HepG2 (cell line): ENCODE results near the gene VGLL4. TPM values are rescaled to one million over a fixed set of nuclear protein-coding genes. Genes with fewer than 3 reads are reported as not detected.
A peak's percentile ranks its signal among the peaks of the same experiment; 100 is the strongest.

Experiments
- ATAC-seq: fragments of 200-7000 bp; cut with Tn5 transposase; 3 replicates; pipeline ENCODE4 v1.9.1; 2020; ENCODE audit warnings: mild to moderate bottlenecking, moderate library complexity
- BruUV-seq: library from RNA; stranded (reverse); fragments of 400-500 nt; replicated peaks from 2 replicates; lab custom pipeline; 2021; lab: Mats Ljungman, UMichigan
- CTCF ChIA-PET: fragments of 300-600 bp; formaldehyde crosslinking; extraction: SDS; loops from one replicate; lab custom pipeline; 2021; ENCODE audit warnings: low total read pairs, inconsistent platforms, low intra/inter-chr PET ratio; lab: Yijun Ruan, JAX
- POLR2A ChIA-PET: fragments of 350-600 bp; sonication (Branson Sonifier 250); formaldehyde crosslinking; loops from one replicate; lab custom pipeline; 2020; ENCODE audit warnings: antibody characterized with exemption, inconsistent platforms; lab: Yijun Ruan, JAX
- DNase-seq: peaks from one replicate; pipeline ENCODE4 v3.0.0-alpha.2; 2015; ENCODE audit warnings: low spot score
- FAIRE-seq: peaks from 3 replicates; lab custom pipeline; 2011; peaks lifted over from hg19 to GRCh38; lab: Jason Lieb, UNC
- H2AFZ ChIP-seq: one replicate; pipeline ENCODE4 v1.6.1; 2011; ENCODE audit warnings: low read length, inconsistent platforms
- H3K27ac ChIP-seq: fragments of 300-600 bp; 3 replicates; pipeline ENCODE4 v1.8.0; 2011; ENCODE audit warnings: mixed run types, mild to moderate bottlenecking, mixed read lengths, low read length, inconsistent platforms; ENCODE audit not compliant: insufficient read depth; ENCODE audit errors: extremely low read length
- H3K27me3 ChIP-seq, 2 experiments: fragments of 200-600 bp in 1 of 2; 2 replicates in 1 of 2; 3 replicates in 1 of 2; pipeline versions ENCODE4 v1.6.0 to v1.8.0; 2011; ENCODE audit warnings: low read length in 2 of 2, mild to moderate bottlenecking in 2 of 2, moderate library complexity in 2 of 2, inconsistent platforms in 1 of 2; ENCODE audit not compliant: insufficient read depth in 2 of 2, control insufficient read depth in 1 of 2
- H3K36me3 ChIP-seq, 2 experiments: fragments of 200-600 bp in 1 of 2; replicated peaks in 1 of 2; 2 replicates in 1 of 2; 3 replicates in 1 of 2; pipeline versions ENCODE4 v1.5.1 to v1.8.0; 2011; ENCODE audit warnings: low read length in 2 of 2, inconsistent platforms in 1 of 2; ENCODE audit not compliant: insufficient read depth in 2 of 2, control insufficient read depth in 1 of 2
- H3K4me1 ChIP-seq: 2 replicates; pipeline ENCODE4 v1.5.1; 2012; ENCODE audit warnings: low read length, inconsistent platforms; ENCODE audit not compliant: insufficient read depth
- H3K4me2 ChIP-seq: 2 replicates; pipeline ENCODE4 v1.6.0; 2011; ENCODE audit warnings: low read depth, low read length, inconsistent platforms
- H3K4me3 ChIP-seq, 3 experiments: fragments of 200-600 bp in 1 of 3; sonication (generic), shearing (Covaris generic) in 1 of 3; replicated peaks in 1 of 3; 2 replicates each; pipeline ENCODE4 v1.5.1; 2011 to 2016; ENCODE audit warnings: low read length in 3 of 3, inconsistent platforms in 2 of 3, low read depth in 2 of 3, mild to moderate bottlenecking in 2 of 3, control low read depth in 1 of 3, mixed read lengths in 1 of 3; ENCODE audit not compliant: insufficient read depth in 1 of 3
- H3K79me2 ChIP-seq: one replicate; pipeline ENCODE4 v1.6.1; 2011; ENCODE audit warnings: low read length, inconsistent platforms; ENCODE audit not compliant: insufficient read depth
- H3K9ac ChIP-seq: 2 replicates; pipeline ENCODE4 v1.6.0; 2011; ENCODE audit warnings: mild to moderate bottlenecking, low read depth, low read length, inconsistent platforms; ENCODE audit not compliant: insufficient read depth
- H3K9me3 ChIP-seq: 2 replicates; pipeline ENCODE4 v1.5.1; 2012; ENCODE audit warnings: mild to moderate bottlenecking, low read length
- H4K20me1 ChIP-seq: 2 replicates; pipeline ENCODE4 v1.6.0; 2011; ENCODE audit warnings: inconsistent platforms, mild to moderate bottlenecking, low read length, moderate library complexity; ENCODE audit not compliant: insufficient read depth
- ARID2 ChIP-seq: sonication (generic); formaldehyde crosslinking; IDR thresholded peaks from 2 replicates; pipeline ENCODE4 v1.8.1; 2022; ENCODE audit warnings: mild to moderate bottlenecking, missing genetic modification reagents, borderline replicate concordance
- DRAP1 ChIP-seq: IDR thresholded peaks from 2 replicates; pipeline ENCODE4 v1.6.1; 2016; ENCODE audit warnings: missing genetic modification reagents, missing compliant biosample characterization
- ELF3 ChIP-seq: IDR thresholded peaks from 2 replicates; pipeline ENCODE4 v1.6.1; 2016; ENCODE audit warnings: missing genetic modification reagents, missing compliant biosample characterization
- FOXA1 ChIP-seq, 2 experiments: fragments of 450-650 bp in 1 of 2; sonication (generic) in 1 of 2; formaldehyde crosslinking in 1 of 2; IDR thresholded peaks; 2 replicates each; pipeline versions ENCODE4 v1.4.0 to v1.6.1; 2016 to 2020; ENCODE audit warnings: missing genetic modification reagents in 1 of 2
- HMGA1 ChIP-seq: sonication (generic); formaldehyde crosslinking; conservative IDR thresholded peaks from 2 replicates; pipeline ENCODE4 v1.4.0; 2020; ENCODE audit warnings: missing genetic modification reagents
- HNF4A ChIP-seq: sonication (generic); formaldehyde crosslinking; IDR thresholded peaks from 2 replicates; pipeline ENCODE4 v1.4.0; 2020; ENCODE audit warnings: missing genetic modification reagents
- MYNN ChIP-seq: sonication (generic); formaldehyde crosslinking; IDR thresholded peaks from 2 replicates; pipeline ENCODE4 v1.4.0; 2020; ENCODE audit warnings: mild to moderate bottlenecking, low read depth, missing genetic modification reagents
- PRDM10 ChIP-seq: sonication (generic); formaldehyde crosslinking; IDR thresholded peaks from 2 replicates; pipeline ENCODE4 v1.4.0; 2020; ENCODE audit warnings: low read depth, missing genetic modification reagents
- SSRP1 ChIP-seq: IDR thresholded peaks from 2 replicates; pipeline ENCODE4 v1.6.1; 2016; ENCODE audit warnings: control low read depth
- ZBTB7A ChIP-seq: sonication (generic); formaldehyde crosslinking; IDR thresholded peaks from 2 replicates; pipeline ENCODE4 v1.8.0; 2022; ENCODE audit warnings: mild to moderate bottlenecking, missing genetic modification reagents
- ZNF232 ChIP-seq: sonication (generic); formaldehyde crosslinking; IDR thresholded peaks from 2 replicates; pipeline ENCODE4 v1.4.0; 2020; ENCODE audit warnings: missing genetic modification reagents, borderline replicate concordance
- ZNF33B ChIP-seq: sonication (generic); formaldehyde crosslinking; IDR thresholded peaks from 2 replicates; pipeline ENCODE4 v1.5.1; 2020; ENCODE audit warnings: mild to moderate bottlenecking, missing genetic modification reagents
- ZNF775 ChIP-seq: sonication (generic); formaldehyde crosslinking; IDR thresholded peaks from 2 replicates; pipeline ENCODE4 v1.4.0; 2020; ENCODE audit warnings: missing genetic modification reagents, mild to moderate bottlenecking, moderate library complexity, borderline replicate concordance
- WGBS: methylation state at CpG from one replicate; pipeline ENCODE4 v1.1.6; 2017; ENCODE audit warnings: low lambda C conversion rate; 5-methylcytosine and 5-hydroxymethylcytosine counted together
- in situ Hi-C: cut with HindIII; loops from 2 replicates; pipeline ENCODE4 v1.10.0; 2017; ENCODE audit warnings: low pct_unique_long_range_greater_than_20kb; ENCODE audit not compliant: extremely low pct_ligation_motif_present
- intact Hi-C: fragments of 100-400 bp; cut with micrococcal nuclease; formaldehyde crosslinking; loops from one replicate; pipeline ENCODE4 v1.10.0; 2022; ENCODE audit not compliant: unreplicated experiment
- polyA plus RNA-seq, 8 experiments: library from polyadenylated mRNA; depleted of rRNA in 3 of 8; stranded (reverse) in 7 of 8; unstranded in 1 of 8; fragments of >200 nt; fragmentation: Illumina TruSeq in 4 of 8; extraction: Trizol in 4 of 8; gene quantifications; 2 replicates each; pipeline versions ENCODE4 v1.2.1 to v1.2.3, GENCODE V29; 2011 to 2016; ENCODE audit warnings: low read depth in 4 of 8, missing spikeins in 1 of 8, mixed read lengths in 1 of 8; ENCODE audit not compliant: insufficient read depth in 1 of 8
- total RNA-seq, 5 experiments: library from RNA; depleted of rRNA; stranded (reverse); fragments of >200 nt; fragmentation: Illumina TruSeq; extraction: Trizol; gene quantifications; 2 replicates each; pipeline ENCODE4 v1.2.3, GENCODE V29; 2016; ENCODE audit warnings: low read depth in 1 of 5
- TF ChIP-seq, protein P1 (sequence below): IDR thresholded peaks from 2 replicates; pipeline ENCODE4 v1.6.1; 2012; ENCODE audit warnings: low read depth, low read length, improper control_type of control experiment

Gene VGLL4
- total and polyA plus RNA-seq, 2 of the 13 experiments (the other 11 are each of a cell fraction or from before 2014, with no cell fraction given): 23.2 to 39.0 TPM

DNA sequence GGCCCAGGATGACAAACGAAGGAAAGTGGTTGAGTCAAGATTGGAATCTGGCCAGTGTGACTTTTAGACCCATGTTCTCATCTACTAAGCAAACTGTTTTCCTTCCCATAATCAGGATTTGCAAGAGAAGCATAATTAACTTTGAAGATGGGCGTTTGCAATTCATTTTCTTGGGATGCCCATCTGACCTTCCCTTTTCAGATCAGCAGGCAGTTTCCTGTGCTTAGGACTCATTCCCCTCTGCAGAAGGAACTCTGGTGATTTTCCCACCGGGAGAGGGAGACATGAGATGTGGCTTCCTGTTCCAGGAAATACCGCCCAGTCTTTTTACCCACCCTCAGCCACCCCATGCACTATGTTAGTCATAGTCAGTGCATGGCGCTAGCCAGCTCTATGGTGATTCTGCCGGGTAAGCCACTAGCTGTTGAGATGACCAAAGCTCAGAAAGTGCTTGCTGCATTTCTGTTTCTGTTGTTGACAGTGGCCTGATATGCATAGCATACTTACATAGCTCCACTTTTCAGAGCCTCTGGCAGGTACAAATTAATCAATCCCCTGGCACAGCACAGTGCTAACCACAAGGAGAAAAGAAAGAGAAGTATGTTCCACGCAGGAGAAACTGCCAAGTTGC, 129.4 kb downstream of the VGLL4 start (continued):
- TF ChIP-seq PRDM10 (CRISPR knock-in tag): 0 out of 2 replicates have a peak, but pooled peaks have one; percentile 27
- peak; percentile 67 for TF ChIP-seq ELF3 (CRISPR knock-in tag)
- no peak for TF ChIP-seq FOXA1 (IDR thresholded peaks at IDR 0.05)
- TF ChIP-seq FOXA1 (CRISPR knock-in tag; IDR thresholded peaks at IDR 0.05): peak; percentile 25; the same call in 1 of the 2 replicates
- TF ChIP-seq, protein P1, sequence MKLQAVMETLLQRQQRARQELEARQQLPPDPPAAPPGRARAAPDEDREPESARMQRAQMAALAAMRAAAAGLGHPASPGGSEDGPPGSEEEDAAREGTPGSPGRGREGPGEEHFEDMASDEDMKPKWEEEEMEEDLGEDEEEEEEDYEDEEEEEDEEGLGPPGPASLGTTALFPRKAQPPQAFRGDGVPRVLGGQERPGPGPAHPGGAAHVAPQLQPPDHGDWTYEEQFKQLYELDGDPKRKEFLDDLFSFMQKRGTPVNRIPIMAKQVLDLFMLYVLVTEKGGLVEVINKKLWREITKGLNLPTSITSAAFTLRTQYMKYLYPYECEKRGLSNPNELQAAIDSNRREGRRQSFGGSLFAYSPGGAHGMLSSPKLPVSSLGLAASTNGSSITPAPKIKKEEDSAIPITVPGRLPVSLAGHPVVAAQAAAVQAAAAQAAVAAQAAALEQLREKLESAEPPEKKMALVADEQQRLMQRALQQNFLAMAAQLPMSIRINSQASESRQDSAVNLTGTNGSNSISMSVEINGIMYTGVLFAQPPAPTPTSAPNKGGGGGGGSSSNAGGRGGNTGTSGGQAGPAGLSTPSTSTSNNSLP: 0 out of 2 replicates have a peak, but pooled peaks have one; percentile 16

- Histone ChIP-seq H4K20me1 (no peaks in the 10 kb centered on the region), H3K36me3 (no peaks in the 10 kb centered on the region), H3K27ac (no peak overlapping the region), H3K27me3 (no peaks in the 10 kb centered on the region), H3K9ac (no peak overlapping the region), H3K4me1 (peaks cover 34% of the 10 kb centered on the region), H3K4me2 (no peak overlapping the region), H2AFZ (no peak overlapping the region), H3K79me2 (no peaks in the 10 kb centered on the region), H3K9me3 (no peaks in the 10 kb centered on the region), H3K4me3 (no peak overlapping the region)
- TF ChIP-seq HNF4A (no peak), DRAP1 (no peak), ARID2 (CRISPR knock-in tag) (no peak), ZNF232 (no peak), SSRP1 (CRISPR knock-in tag) (no peak), HMGA1 (no peak), ZNF775 (CRISPR knock-in tag) (no peak), ZBTB7A (no peak), MYNN (CRISPR knock-in tag) (no peak), ZNF33B (CRISPR knock-in tag) (no peak)
- CTCF ChIA-PET: no interaction called here
- POLR2A ChIA-PET: no interaction called here
- no TSS peak for BruUV-seq
- ATAC-seq (no peak), FAIRE-seq (no peak), DNase-seq (no peak)
- in situ Hi-C loops: no loop called here
- 91% methylated on average over 3 of the region's 3 CpGs for WGBS
- intact Hi-C loops: no loop called here
These were observed 129.9 kb downstream of the VGLL4 start for GRCh38 chr3:11513817-11514135.
